ENCODE data around the gene ZNF582.

Gene ZNF582

DNA sequence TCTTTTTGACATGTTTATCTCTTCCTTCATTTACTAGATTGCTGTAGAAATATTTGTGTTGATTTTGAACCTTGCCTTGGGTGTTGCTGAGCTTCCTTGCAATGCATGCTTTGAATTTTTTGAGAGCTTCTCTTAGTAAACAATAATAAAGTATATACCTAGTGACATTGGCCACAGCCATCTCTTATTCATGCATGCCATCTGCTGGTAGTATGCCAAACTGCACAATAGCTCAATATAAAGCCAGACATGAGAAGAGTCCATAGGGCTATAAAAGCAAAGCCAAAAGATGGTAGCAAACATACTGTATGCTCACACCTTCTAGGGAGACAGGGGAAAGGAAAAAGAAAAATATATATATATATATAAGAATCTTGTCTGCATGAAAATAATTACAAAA, 59.8 kb downstream of the ZNF582 start:
- no peaks in the 10 kb centered on the region for H3K4me1 ChIP-seq (ENCODE audit: insufficient read depth, insufficient read length)
- TF ChIP-seq SUZ12 (IDR thresholded peaks at IDR 0.05; ENCODE audit: extremely low read depth, insufficient read depth, insufficient read length), result no peak
- TF ChIP-seq YY1 (IDR thresholded peaks at IDR 0.05; ENCODE audit: insufficient read depth, insufficient read length), result no peak
- TF ChIP-seq ZNF274 (IDR thresholded peaks at IDR 0.05; ENCODE audit: low read depth, low read length), result no peak
- H3K4me3 ChIP-seq (ENCODE audit: insufficient read length, low read depth), result no peak overlapping the region
- H3K9ac ChIP-seq (ENCODE audit: insufficient read length, low read depth), result no peak overlapping the region
- H3K9me3 ChIP-seq (ENCODE audit: insufficient read depth, low read length), result peaks cover 12% of the 10 kb centered on the region
- no peaks in the 10 kb centered on the region for H3K36me3 ChIP-seq (ENCODE audit: insufficient read depth, insufficient read length, low read length)
- no peaks in the 10 kb centered on the region for H3K27me3 ChIP-seq (ENCODE audit: insufficient read depth, insufficient read length)
- DNase-seq (ENCODE audit: low read depth, low spot score), result peak; percentile 9
